ENCODE measurements around the gene HELLS.
"Not testable (repeated sequence)": the region's sequence is repeated elsewhere in the genome, so short reads cannot be mapped to it uniquely, and the experiment has no call there.

HELLS gene

DNA sequence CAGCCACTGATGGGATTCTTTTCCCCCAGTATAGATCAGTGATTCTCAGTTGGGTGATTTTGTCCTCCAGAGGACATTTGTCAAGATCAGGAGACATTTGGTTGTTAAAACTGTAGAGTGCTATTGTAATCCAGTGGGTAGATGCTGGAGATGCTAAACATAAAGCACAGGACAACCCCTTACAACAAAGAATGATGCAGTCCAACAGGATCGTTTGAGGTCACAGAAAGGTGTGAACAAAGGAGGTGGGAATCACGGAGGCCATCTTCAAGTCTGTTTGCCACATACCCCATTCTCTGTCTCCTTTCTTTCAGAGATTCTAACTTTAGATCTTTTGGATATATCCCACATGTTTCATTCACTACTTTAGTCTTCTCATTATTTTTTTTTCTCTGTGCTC is 69.0 kb downstream of the HELLS start:
- DNase-seq: no peak

DNA sequence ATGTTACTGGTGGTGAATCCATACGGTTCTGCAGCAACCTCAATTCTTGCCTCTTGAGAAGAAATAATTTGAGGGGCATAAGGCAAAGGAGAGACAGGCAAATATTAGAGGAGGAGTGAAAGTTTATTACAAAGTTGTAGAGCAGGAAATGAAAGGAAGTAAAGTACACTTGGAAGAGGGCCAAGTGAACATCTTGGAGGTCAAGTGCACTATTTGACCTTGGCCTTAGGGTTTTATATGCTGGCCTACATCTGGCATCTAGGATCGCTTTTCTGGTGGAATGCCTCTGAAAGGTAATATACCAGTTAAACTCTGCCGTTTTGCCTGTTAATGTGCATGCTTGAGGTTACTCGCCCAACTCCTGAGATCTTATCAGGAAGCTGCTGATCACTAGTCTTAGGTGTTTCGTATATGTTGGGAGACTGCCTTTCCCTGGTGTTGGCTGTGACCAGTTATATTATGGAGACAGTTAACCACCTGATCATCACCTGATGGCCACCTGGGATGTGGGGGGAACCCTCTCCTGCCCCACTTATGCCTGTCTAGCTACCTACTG is 71.9 kb downstream of the HELLS start:
- DNase-seq: no peak

DNA sequence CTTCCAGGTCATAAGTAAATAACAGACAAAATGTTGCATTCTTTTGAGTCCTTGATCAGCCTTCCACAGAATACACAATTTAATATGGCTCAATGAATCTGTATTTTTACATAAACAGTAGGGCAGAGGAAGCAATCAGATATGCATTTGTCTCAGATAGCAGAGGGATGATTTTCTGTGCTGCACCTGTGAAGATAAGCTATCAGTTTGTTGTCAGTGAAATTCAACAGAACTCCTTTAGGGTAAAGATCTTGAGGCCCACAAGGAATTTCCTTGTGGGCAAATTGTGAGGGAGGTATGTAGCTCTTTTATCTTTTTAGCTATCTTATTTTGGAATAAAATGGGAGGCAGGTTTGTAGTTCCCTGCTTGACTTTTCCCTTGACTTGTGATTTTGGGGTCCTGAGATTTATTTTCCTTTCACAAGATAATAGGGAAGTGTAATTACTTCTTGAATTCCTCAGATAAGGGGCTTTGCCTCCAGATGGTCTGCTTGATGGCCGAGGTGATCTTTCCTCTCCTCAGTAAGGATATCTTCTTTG is 77.1 kb downstream of the HELLS start:
- DNase-seq: no peak

DNA sequence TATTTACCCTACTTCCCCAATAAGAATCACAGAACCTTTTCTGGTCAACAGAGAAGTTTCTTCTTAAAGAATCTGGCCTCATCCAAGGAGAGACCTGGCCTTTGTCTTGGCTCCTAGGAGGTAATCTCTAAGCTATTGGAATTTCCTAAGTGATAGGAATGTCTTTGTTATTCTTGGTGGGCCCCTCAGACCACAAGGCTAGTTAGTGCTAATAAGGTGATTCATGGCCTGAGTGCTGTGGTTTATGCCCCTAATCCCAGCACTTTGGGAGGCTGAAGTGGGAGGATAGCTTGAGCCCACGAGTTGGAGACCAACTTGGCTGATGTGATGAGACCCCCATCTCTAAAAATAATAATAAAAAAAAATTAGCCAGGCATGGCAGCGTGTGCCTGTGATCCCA is 78.0 kb downstream of the HELLS start:
- no peak for DNase-seq

DNA sequence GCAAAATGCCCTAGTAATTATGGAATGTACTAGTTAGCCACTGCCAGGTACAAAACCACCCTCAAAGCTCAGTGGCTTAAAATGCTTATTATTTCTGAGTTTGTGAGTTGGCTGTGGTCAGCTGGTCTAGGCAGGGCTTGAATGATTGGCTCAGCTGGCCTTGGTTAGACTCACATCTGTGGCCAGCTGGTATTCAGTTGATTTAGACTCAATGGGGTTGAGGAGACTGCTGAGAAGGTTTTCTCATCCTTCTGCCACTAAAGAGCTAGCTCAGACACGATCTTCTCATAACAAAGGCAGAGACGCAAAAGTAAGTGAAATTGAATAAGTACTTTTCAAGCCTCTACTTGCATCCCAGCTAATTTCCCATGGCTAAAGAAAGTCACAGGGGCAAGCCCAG is 80.9 kb downstream of the HELLS start:
- no peak for DNase-seq

DNA sequence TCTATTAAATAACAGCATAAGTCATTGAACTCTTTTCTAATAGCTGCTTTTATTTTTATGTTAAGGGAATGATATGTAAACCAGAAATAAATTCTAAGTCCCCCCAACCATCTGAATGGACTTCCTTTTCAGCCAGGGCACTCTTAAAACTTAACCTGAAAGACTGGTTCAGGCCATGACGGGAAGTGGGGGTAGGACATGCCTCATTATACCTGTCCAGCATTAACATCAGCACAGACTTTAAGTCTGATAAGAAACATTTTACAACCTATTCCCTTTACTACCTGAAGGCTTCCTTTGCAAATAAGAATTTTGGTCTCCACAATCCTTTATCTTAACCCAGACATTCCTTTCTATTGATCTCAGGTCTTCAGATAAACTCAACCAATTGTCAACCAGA is 81.9 kb downstream of the HELLS start:
- DNase-seq: no peak

DNA sequence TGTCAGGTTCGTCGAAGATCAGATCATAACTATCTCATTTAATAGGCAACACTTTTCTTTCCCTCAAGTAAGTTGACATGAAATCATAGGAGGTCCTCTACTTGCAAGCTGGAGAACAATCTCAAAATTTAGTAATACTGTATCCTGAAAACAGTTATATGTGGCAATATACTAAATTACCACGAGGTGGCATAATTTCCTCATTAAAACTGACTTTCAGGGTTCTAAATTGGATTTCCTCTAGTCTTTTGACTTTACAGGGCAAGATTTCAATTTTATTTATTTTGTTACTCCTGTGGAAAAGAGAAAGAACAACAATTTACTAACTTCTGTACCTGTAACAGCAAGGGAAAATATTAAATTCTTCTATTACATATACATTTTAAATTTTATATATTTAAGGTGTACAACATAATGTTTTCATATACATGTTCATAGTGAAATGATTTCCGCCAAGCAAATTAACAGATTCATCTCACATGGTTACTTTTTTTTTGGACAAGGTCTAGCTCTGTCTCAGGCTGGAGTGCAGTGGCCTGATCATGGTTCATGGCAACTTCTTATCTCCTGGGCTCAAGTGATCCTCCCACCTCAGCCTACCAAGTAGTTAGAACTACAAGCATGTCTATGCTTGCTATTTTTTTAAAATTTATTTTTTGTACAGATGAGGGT is 84.6 kb downstream of the HELLS start:
- no peak for DNase-seq

DNA sequence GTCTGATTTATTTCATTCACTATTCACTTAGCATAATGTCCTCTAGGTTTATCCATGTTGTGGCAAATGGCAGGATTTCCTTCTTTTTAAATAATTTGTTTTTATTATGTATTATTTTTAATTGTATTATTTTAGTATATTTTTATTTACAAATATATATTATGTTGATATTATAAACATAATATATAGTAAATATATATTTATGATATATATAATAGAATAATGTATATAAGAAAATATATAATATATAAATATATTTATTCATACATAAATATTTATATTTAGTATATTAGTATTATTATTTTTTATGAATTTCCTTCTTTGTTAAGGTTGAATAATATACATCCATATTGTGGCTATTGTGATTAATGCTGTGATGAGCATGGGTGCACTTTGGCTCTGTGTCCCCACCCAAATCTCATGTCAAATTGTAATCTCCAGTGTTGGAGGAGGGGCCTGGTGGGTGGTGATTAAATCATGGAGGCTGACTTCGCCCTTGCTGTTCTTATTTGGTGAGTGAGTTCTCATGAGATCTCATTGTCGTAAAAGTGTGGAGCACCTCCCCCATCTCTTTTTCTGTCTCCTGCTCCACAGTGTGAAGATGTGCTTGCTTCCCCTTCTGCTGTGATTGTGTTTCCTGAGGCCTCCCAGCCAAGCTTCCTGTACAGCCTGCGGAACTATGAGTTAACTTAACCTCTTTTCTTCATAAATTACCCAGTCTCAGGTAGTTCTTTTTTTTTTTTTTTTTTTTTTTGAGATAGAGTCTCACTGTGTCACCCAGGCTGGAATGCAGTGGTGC is 85.7 kb downstream of the HELLS start:
- no peak for DNase-seq

DNA sequence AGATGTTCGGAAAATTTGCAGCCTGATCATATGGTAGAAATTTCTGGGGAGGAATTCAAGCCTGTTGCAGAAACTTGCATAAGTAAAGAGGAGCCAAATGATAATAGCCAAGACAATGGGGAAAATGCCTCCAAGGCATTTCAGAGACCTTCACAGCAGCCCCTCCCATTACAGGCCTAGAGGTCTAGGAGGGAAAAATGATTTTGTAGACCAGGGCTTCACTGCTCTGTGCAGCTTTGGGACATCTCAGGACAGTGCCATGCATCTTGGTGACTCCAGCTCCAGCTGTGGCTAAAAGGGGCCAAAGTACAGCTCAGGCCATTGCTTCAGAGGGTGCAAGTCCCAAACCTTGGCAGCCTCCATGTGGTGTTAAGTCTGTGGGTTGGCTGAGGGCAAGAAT is 87.4 kb downstream of the HELLS start:
- no peak for DNase-seq

DNA sequence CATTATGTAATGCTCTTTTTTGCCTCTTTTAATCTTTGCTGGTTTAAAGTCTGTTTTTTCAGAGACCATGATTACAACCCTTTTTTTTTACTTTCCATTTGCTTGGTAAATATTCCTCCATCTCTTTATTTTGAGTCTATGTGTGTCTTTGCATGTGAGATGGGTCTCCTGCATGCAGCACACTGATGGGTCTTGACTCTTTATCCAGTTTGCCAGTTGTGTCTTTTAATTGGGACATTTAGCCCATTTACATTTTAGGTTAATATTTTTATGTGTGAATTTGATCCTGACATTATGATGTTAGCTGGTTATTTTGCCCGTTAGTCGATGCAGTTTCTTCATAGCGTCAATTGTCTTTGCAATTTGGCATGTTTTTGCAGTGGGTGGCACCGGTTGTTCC is 92.5 kb downstream of the HELLS start:
- DNase-seq: not testable (repeated sequence)

DNA sequence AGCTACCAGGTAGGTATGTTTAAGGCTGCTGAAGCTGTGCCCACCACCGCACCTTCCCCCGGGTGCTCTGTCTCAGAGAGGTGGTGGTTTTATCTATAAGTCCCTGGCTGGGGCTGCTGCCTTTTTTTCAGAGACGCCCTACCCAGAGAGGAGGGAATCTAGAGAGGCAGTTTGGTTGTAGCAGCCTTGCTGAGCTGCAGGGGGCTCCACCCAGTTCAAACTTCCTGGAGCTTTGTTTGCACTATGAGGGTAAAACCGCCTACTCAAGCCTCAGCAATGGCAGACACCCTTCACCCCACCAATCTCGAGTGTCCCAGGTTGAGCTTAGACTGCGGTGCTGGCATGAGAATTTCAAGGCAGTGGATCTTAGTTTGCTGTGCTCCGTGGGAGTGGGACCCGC is 94.3 kb downstream of the HELLS start:
- DNase-seq: no peak

DNA sequence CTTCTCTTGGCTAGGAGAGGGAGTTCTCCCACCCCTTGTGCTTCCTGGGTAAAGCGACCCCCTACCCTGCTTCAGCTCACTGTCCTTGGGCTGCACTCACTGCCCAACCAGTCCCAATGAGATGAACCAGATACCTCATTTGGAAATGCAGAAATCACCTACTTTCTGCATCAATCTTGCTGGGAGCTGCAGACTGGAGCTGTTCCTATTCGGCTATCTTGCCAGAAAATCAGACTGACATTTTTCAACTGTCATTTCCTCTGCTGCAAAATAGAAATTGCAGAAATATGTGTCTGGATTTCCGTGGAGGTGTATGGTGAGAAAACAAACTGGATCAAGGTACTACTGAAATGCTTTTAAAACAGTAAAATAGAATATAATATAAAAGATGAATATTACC is 95.0 kb downstream of the HELLS start:
- no peak for DNase-seq

DNA sequence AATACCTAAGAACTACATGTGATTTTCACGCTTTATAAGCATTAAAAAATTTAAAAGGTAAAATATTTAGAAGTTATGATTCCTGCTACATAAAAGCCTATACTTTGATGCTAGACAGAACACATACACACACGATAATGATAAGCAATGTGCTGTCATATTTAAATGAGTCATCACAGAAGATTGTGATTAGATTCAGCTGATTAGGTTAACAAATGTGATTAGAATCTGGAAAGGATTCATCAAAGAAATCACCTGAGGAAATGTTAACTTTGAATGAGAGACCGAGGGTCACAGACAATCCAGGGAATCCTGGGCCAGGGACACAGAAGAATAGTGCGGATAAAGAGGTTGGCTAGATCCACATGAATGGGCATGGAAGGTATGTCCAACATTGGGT is 95.9 kb downstream of the HELLS start:
- no peak for DNase-seq

DNA sequence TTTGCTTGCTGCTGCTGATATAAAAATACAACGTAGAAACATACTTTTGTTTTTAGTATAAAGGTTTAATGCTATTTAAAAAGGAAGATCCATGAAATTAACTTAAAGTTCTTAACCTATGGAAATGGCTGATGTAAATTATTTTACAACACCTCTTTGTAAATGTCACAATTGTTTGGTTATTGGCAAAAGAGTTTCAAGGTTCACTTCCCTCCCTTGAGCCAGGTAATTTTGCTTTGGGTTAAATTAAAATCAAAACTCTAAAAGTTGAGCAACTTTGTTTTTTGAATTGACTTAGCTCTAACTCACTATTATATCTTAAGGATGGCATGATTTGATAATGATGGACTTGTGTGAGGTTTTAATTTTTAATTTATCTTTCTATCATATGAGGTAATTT is 98.8 kb downstream of the HELLS start:
- no peak for DNase-seq

DNA sequence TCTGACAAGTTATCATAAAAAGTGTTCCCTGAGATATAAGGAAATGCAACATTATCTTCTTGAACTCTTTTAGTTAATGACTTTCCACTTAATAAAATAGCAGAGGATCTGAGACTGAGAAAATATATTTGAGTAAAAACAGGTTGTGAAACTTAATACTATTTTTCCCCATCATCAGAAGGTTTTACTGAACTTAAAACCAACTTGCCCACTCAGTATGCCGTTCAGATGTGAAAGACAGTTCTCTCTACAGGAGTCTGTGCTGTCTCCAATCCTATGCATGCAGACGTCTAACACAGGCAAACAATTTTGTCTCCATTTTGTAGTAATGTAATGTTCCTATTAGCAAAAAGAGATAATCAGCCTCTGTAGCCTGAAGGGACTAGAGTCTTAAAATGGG is 99.7 kb downstream of the HELLS start:
- DNase-seq: no peak

All from stimulated activated CD4-positive, alpha-beta T cell treated with anti-CD3 and anti-CD28 coated beads, Interleukin-12 subunit alpha, Interleukin-12 subunit beta, amount 100 ng/mL, for 4 hours (primary cell).